Ecto neural progenitor cell (in vitro differentiated cells): ENCODE data around the gene RAB1A.

Experiments
- DNase-seq: peaks from one replicate; pipeline ENCODE4 v3.0.0-alpha.2; 2018; ENCODE audit warnings: low spot score

RAB1A gene

GRCh38 chr2:65061146-65061909 lies 68.6 kb downstream of the RAB1A start:
- no peak for DNase-seq

GRCh38 chr2:65059071-65059470 lies 70.8 kb downstream of the RAB1A start:
- no peak for DNase-seq

- DNase-seq, result no peak
Measured at GRCh38 chr2:65057391-65058052, 72.4 kb downstream of the RAB1A start.

- DNase-seq, result no peak
Measured at GRCh38 chr2:65057054-65057375, 72.9 kb downstream of the RAB1A start.

- DNase-seq, result peak; percentile 97
Measured at GRCh38 chr2:65056215-65057053, 73.5 kb downstream of the RAB1A start, which contains the start of gene CEP68. TSS of gene CEP68 (plus strand) at chr2:65056416. CDS start at chr2:65069445, 13,029 bp downstream.

- no peak for DNase-seq
Measured at GRCh38 chr2:65055422-65056214, 74.3 kb downstream of the RAB1A start.

GRCh38 chr2:65054749-65055421 lies 75.0 kb downstream of the RAB1A start:
- no peak for DNase-seq

- no peak for DNase-seq
Measured at GRCh38 chr2:65053199-65053598, 76.7 kb downstream of the RAB1A start.

GRCh38 chr2:65050931-65051330 lies 79.0 kb downstream of the RAB1A start:
- DNase-seq, result no peak

- DNase-seq, result no peak
Measured at GRCh38 chr2:65049010-65049639, 80.8 kb downstream of the RAB1A start.

GRCh38 chr2:65046633-65047407 lies 83.1 kb downstream of the RAB1A start:
- no peak for DNase-seq

- peak; percentile 80 for DNase-seq
Measured at GRCh38 chr2:65045651-65046050, 84.3 kb downstream of the RAB1A start.

- DNase-seq, result no peak
Measured at GRCh38 chr2:65044097-65044735, 85.7 kb downstream of the RAB1A start.

GRCh38 chr2:65043001-65043400 lies 86.9 kb downstream of the RAB1A start:
- no peak for DNase-seq

GRCh38 chr2:65040400-65041261 lies 89.3 kb downstream of the RAB1A start:
- peak; percentile 80 for DNase-seq

- no peak for DNase-seq
Measured at GRCh38 chr2:65039640-65040039, 90.3 kb downstream of the RAB1A start.

GRCh38 chr2:65037178-65037577 lies 92.7 kb downstream of the RAB1A start:
- no peak for DNase-seq
